HEK293T (cell line): ENCODE measurements around the gene FADS3.

Source experiments
- ELF4 ChIP-seq: fragments of 450-650 bp; IDR thresholded peaks from 2 replicates; pipeline ENCODE4 v1.6.1; 2017; ENCODE audit warnings: antibody characterized with exemption
- FOXK2 ChIP-seq: fragments of 450-650 bp; IDR thresholded peaks from 2 replicates; pipeline ENCODE4 v1.6.1; 2016; ENCODE audit warnings: mild to moderate bottlenecking
- FOXM1 ChIP-seq: fragments of 450-650 bp; IDR thresholded peaks from 2 replicates; pipeline ENCODE4 v1.6.1; 2017; ENCODE audit warnings: mild to moderate bottlenecking, borderline replicate concordance
- HDGF ChIP-seq: fragments of 450-650 bp; IDR thresholded peaks from 2 replicates; pipeline ENCODE4 v1.6.1; 2017; ENCODE audit warnings: antibody characterized with exemption, borderline replicate concordance
- SP1 ChIP-seq: fragments of 450-650 bp; IDR thresholded peaks from 2 replicates; pipeline ENCODE4 v1.6.1; 2017
- SUZ12 ChIP-seq: fragments of 450-650 bp; IDR thresholded peaks from 2 replicates; pipeline ENCODE4 v1.6.1; 2016; ENCODE audit warnings: mild to moderate bottlenecking
- TARDBP ChIP-seq: fragments of 450-650 bp; IDR thresholded peaks from 2 replicates; pipeline ENCODE4 v1.6.1; 2016

GRCh38 chr11:61898247-61898582 lies 6.9 kb upstream of the FADS3 start:
- TF ChIP-seq ELF4 (no peak), SUZ12 (no peak), HDGF (no peak), SP1 (no peak), FOXM1 (no peak), TARDBP (no peak), FOXK2 (no peak)
